RWPE1 (cell line): ENCODE measurements around the gene USP13.
A peak's percentile ranks its signal among the peaks of the same experiment; 100 is the strongest.

Experiments used
- CTCF ChIA-PET: fragments of 350-600 bp; sonication (Branson Sonifier 250); formaldehyde crosslinking; extraction: SDS; loops from one replicate; lab custom pipeline; 2021; lab: Yijun Ruan, JAX
- POLR2A ChIA-PET: fragments of 400-600 bp; formaldehyde crosslinking; extraction: SDS; loops from one replicate; lab custom pipeline; 2020; ENCODE audit warnings: antibody characterized with exemption; ENCODE audit not compliant: low non-redundant PET; lab: Yijun Ruan, JAX
- DNase-seq: peaks from one replicate; pipeline ENCODE4 v3.0.0; 2012; ENCODE audit warnings: low spot score
- H3K27ac ChIP-seq: fragments of 450-650 bp; 2 replicates; pipeline ENCODE4 v1.5.1; 2017
- CTCF ChIP-seq: fragments of 450-650 bp; conservative IDR thresholded peaks from 2 replicates; pipeline ENCODE4 v1.5.1; 2017; ENCODE audit warnings: low read depth, mild to moderate bottlenecking

The USP13 gene

GRCh38 chr3:179652447-179653095 lies at the start of gene USP13:
Gene USP13, plus strand, starts transcription at chr3:179653040. Its CDS starts 186 bp downstream, at chr3:179653226.
- DNase-seq = peak; percentile 51
- TF ChIP-seq CTCF = no peak
- peak within 1 kb of the TSS; percentile 93 for H3K27ac ChIP-seq
- ChIA-PET CTCF (interaction anchor here (0.6 to 1.4 kb wide), 2 partner anchors 10 to 14 kb away, joined by 3 to 4 read pairs; no protein-coding TSS in a partner anchor), POLR2A (no interaction called here)

GRCh38 chr3:179603321-179603720 lies 49.5 kb upstream of the USP13 start:
- POLR2A ChIA-PET = no interaction called here
- DNase-seq = no peak
- CTCF ChIA-PET = no interaction called here
- H3K27ac ChIP-seq = no peak overlapping the region
- TF ChIP-seq CTCF = no peak

- ChIA-PET POLR2A (no interaction called here), CTCF (no interaction called here)
- H3K27ac ChIP-seq = peak overlapping the region; percentile 78
- DNase-seq = no peak
- no peak for TF ChIP-seq CTCF
These were observed 49.0 kb upstream of the USP13 start for GRCh38 chr3:179603831-179604230.

DNA sequence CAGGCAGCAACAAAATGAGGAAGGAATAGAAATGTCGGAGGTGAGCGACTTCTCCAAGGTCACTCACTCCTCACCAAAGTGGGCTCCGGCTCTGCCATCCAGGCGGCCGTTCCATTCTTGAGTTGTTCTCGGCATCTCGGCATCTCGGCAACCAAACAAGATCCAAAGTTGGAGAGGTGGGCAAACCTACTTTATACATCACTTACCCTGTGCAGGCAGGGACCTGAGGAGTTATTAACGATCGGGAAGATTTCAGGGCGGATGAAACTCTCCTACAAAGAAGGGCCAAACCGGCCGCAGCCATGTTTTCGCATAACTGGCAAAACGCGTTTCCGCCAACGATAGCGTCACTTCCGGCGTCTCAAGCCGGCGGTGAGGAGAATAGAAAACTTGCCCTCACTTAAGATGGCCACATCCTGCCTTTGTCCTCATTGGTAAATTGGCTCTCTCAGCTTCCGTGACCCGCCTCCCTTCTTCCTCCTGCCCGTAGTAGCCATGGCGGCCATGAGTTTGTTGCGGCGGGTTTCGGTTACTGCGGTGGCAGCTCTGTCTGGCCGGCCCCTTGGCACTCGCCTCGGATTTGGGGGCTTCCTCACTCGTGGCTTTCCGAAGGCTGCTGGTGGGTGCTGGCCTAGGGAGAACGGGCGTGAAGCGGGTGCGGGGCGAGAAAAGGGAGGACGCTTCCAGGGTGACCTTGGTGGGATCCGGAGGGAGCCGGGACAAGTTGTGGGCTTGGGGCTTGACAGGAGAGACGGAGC lies 48.3 kb upstream of the USP13 start, which contains the start of the genes MRPL47 and NDUFB5:
TSS of gene MRPL47 (minus strand) at position 318 of the 758 bp plus-strand sequence. CDS start at position 304, 14 bp downstream.
TSS of gene NDUFB5 (plus strand) at position 474 of the 758 bp plus-strand sequence. CDS start at position 496, 22 bp downstream.
- peak; percentile 95 for DNase-seq
- H3K27ac ChIP-seq = peak within 1 kb of the TSS; percentile 78
- TF ChIP-seq CTCF = no peak
- ChIA-PET CTCF (no interaction called here), POLR2A (no interaction called here)

- ChIA-PET POLR2A (no interaction called here), CTCF (interaction anchor here (0.7 kb wide), 1 partner anchor 299 kb away, joined by 4 read pairs; no protein-coding TSS in a partner anchor)
- H3K27ac ChIP-seq = no peak overlapping the region
- no peak for DNase-seq
- no peak for TF ChIP-seq CTCF
These were observed 46.2 kb upstream of the USP13 start for GRCh38 chr3:179606534-179607085.
